ENCODE results near the gene SPON2. TPM values are rescaled to one million over a fixed set of nuclear protein-coding genes. Genes with fewer than 3 reads are reported as not detected.

The SPON2 gene
- total and polyA plus RNA-seq, 7 donors: 4.1 to 18.5 (median 6.8) TPM

GRCh38 chr4:1179089-1179441, 6.7 kb upstream of the SPON2 start:
- Histone ChIP-seq H3K9me3 (no peaks in the 10 kb centered on the region), H3K4me1 (peaks cover 53% of the 10 kb centered on the region), H3K27ac (peak overlapping the region; percentile 94), H3K36me3 (ENCODE audit: insufficient read depth in 1 of 2, low read depth in 1 of 2) (no peaks in the 10 kb centered on the region), H3K4me3 (peak overlapping the region; percentile 9), H3K27me3 (ENCODE audit: insufficient read depth in 3 of 3, low read length in 2 of 3) (no peaks in the 10 kb centered on the region)
- 25 to 45% (median 28%) methylated on average over 7 of the region's 7 CpGs for WGBS, 3 donors
- intact Hi-C loops (cut with DNase I): no loop called here
- peak in 1 of 2 donors; percentile 69 for DNase-seq
- TF ChIP-seq CTCF (IDR thresholded peaks at IDR 0.05): no peak
- peak in 3 of 4 donors; percentile 54 to 65 (median 57) for ATAC-seq

- Histone ChIP-seq H3K27me3 (ENCODE audit: insufficient read depth in 3 of 3, low read length in 2 of 3) (no peaks in the 10 kb centered on the region), H3K9me3 (no peaks in the 10 kb centered on the region), H3K27ac (peak overlapping the region; percentile 94), H3K4me3 (peak overlapping the region; percentile 9), H3K36me3 (ENCODE audit: insufficient read depth in 1 of 2, low read depth in 1 of 2) (no peaks in the 10 kb centered on the region), H3K4me1 (peaks cover 59% of the 10 kb centered on the region)
- ATAC-seq: peak; percentile 53 to 71 (median 66)
- TF ChIP-seq CTCF (IDR thresholded peaks at IDR 0.05): no peak
- intact Hi-C loops (cut with DNase I): no loop called here
- no peak for DNase-seq
- 46 to 51% (median 47%) methylated on average over 11 of the region's 11 CpGs for WGBS, 3 donors
Measured at GRCh38 chr4:1178300-1179088, 6.1 kb upstream of the SPON2 start.

- H3K9me3 ChIP-seq: no peaks in the 10 kb centered on the region
- no peaks in the 10 kb centered on the region for H3K27me3 ChIP-seq (ENCODE audit: insufficient read depth in 3 of 3, low read length in 2 of 3)
- H3K4me1 ChIP-seq: peaks cover 63% of the 10 kb centered on the region
- no peak for TF ChIP-seq CTCF (IDR thresholded peaks at IDR 0.05)
- no peaks in the 10 kb centered on the region for H3K36me3 ChIP-seq (ENCODE audit: insufficient read depth in 1 of 2, low read depth in 1 of 2)
- DNase-seq: peak in 1 of 2 donors; percentile 75
- intact Hi-C loops (cut with DNase I): no loop called here
- H3K27ac ChIP-seq: peak overlapping the region; percentile 94
- peak; percentile 58 to 71 (median 68) for ATAC-seq
- WGBS, 3 donors: 37 to 49% (median 48%) methylated on average over 28 of the region's 28 CpGs
- H3K4me3 ChIP-seq: peak overlapping the region; percentile 30
Measured at GRCh38 chr4:1177274-1178141, 5.1 kb upstream of the SPON2 start.

- TF ChIP-seq CTCF (IDR thresholded peaks at IDR 0.05): no peak
- H3K36me3 ChIP-seq (ENCODE audit: insufficient read depth in 1 of 2, low read depth in 1 of 2): no peaks in the 10 kb centered on the region
- DNase-seq: no peak
- H3K4me3 ChIP-seq: peak overlapping the region; percentile 30
- peak overlapping the region; percentile 94 for H3K27ac ChIP-seq
- H3K4me1 ChIP-seq: peaks cover 70% of the 10 kb centered on the region
- ATAC-seq: peak in 1 of 4 donors; percentile 2
- intact Hi-C loops (cut with DNase I): no loop called here
- WGBS, 3 donors: 22 to 44% (median 43%) methylated on average over 1 of the region's 1 CpG
- no peaks in the 10 kb centered on the region for H3K9me3 ChIP-seq
- peaks cover 0 to 3% (median 0%) of the 10 kb centered on the region in 3 donors for H3K27me3 ChIP-seq (ENCODE audit: insufficient read depth in 3 of 3, low read length in 2 of 3)
Measured at GRCh38 chr4:1176398-1177273, 4.3 kb upstream of the SPON2 start.

Data from psoas muscle (tissue), 8 donors.